Heart left ventricle (tissue), 16 donors: ENCODE results near the gene CYB561. TPM values are rescaled to one million over a fixed set of nuclear protein-coding genes. Genes with fewer than 3 reads are reported as not detected.

Source experiments
- ATAC-seq, 4 donors: fragments of 200-7000 bp; cut with Tn5 transposase; one replicate each; pipeline ENCODE4 v1.9.1; 2020 to 2022; ENCODE audit warnings: moderate library complexity in 4 of 4, mild to moderate bottlenecking in 3 of 4, moderate number of reproducible peaks in 1 of 4
- DNase-seq, 5 donors: peaks; one replicate each; pipeline ENCODE4 v3.0.0-alpha.2; 2020
- H3K27ac ChIP-seq, 12 donors: fragments of 200-600 bp; sonication (generic) in 4 of 12; one replicate each; pipeline versions ENCODE4 v1.5.0 to v1.8.0; 2016 to 2022; ENCODE audit warnings: mild to moderate bottlenecking in 2 of 12
- H3K27me3 ChIP-seq, 9 donors: fragments of 200-600 bp; sonication (generic) in 2 of 9; one replicate each; pipeline versions ENCODE4 v1.5.1 to v1.8.0; 2016 to 2022; ENCODE audit warnings: mild to moderate bottlenecking in 3 of 9
- H3K36me3 ChIP-seq, 9 donors: fragments of 200-600 bp; sonication (generic) in 2 of 9; one replicate each; pipeline versions ENCODE4 v1.5.0 to v1.8.0; 2018 to 2022; ENCODE audit warnings: mild to moderate bottlenecking in 2 of 9
- H3K4me1 ChIP-seq, 12 donors: fragments of 200-600 bp; sonication (generic) in 4 of 12; one replicate each; pipeline versions ENCODE4 v1.5.0 to v1.8.0; 2016 to 2022; ENCODE audit warnings: mild to moderate bottlenecking in 3 of 12
- H3K4me3 ChIP-seq, 12 donors: fragments of 200-600 bp; sonication (generic) in 4 of 12; one replicate each; pipeline versions ENCODE4 v1.5.0 to v1.8.0; 2017 to 2022; ENCODE audit warnings: mild to moderate bottlenecking in 9 of 12, moderate library complexity in 4 of 12
- H3K9me3 ChIP-seq, 12 donors: fragments of 200-600 bp; sonication (generic) in 4 of 12; one replicate each; pipeline versions ENCODE4 v1.5.0 to v1.8.0; 2016 to 2022; ENCODE audit warnings: mild to moderate bottlenecking in 1 of 12
- POLR2A ChIP-seq, 2 donors: fragments of 450-650 bp; IDR thresholded peaks; one replicate each; pipeline ENCODE4 v1.6.1; 2017; ENCODE audit warnings: antibody characterized with exemption in 2 of 2, mild to moderate bottlenecking in 2 of 2, moderate library complexity in 2 of 2
- WGBS, 4 donors: extraction: QIAGEN DNeasy Blood & Tissue Kit in 2 of 4; methylation state at CpG; one replicate each; pipeline versions ENCODE4 v1.1.5 to v1.1.7; 2013 to 2018; 5-methylcytosine and 5-hydroxymethylcytosine counted together
- intact Hi-C, 10 donors: fragments of 100-400 bp; cut with DNase I; formaldehyde crosslinking; loops; one replicate each; pipeline versions ENCODE4 v1.11.1 to v1.14.2; 2022
- polyA plus RNA-seq, 2 donors: library from polyadenylated mRNA; stranded (reverse); fragments of 200-250 nt; gene quantifications; one replicate each; pipeline ENCODE4 v1.2.3, GENCODE V29; 2013
- total RNA-seq, 9 donors: library from RNA; depleted of rRNA in 2 of 9; stranded (reverse); fragments of >200 nt in 2 of 9; fragmentation: NEBNext Ultra II Directional in 3 of 9; extraction: Animal tissue kit (Norgen Biotek cat#: 25700) in 3 of 9; gene quantifications; one replicate each; pipeline versions ENCODE4 v1.1.0 to v1.2.4, GENCODE V29; 2016 to 2023
- TF ChIP-seq, protein P1 (sequence below), 12 donors: fragments of 200-600 bp; sonication (generic) in 4 of 12; IDR thresholded peaks; one replicate each; pipeline versions ENCODE4 v1.5.0 to v1.8.0; 2018 to 2022; ENCODE audit warnings: antibody characterized with exemption in 12 of 12, mild to moderate bottlenecking in 5 of 12
- donor health status: ischemic (EF 13 %, LVEDD 7.1; RV severe dilation, severe dysfunction).
- donor health status: healthy with polysubstance abuse.
- donor health status: DM: no; HTN: yes; CAD: no.
- donor health status: DM: no; HTN: no; CAD: no.
- donor health status: ischemic (EF 25% LVEDD 6.9; RV normal size, moderate dysfunction).
- donor health status: ischemic (EF 25% LVEDD 5.7; RV mildly dilated, moderate dysfunction).
- donor health status: healthy.
- donor health status: DM: yes; HTN: yes; CAD: no.
- donor health status: ischemic (EF 35%, LVEDD 5.7; RV mildly dilated, moderate dysfunction).
- donor health status: nonischemic (EF 11% LVEDD 7.7; RV severe dilation, severe dysfunction).
- donor health status: DM: yes; HTN: yes; CAD: no.
- donor health status: PGD.
- donor health status: ischemic (EF 29% LVEDD 5.4; RV normal size, mild dysfunction).
- donor health status: nonischemic (EF 23%, LVEDD 6.1; RV moderate dilation, normal function).

Gene CYB561
- total and polyA plus RNA-seq, 11 donors: 4.8 to 19.2 (median 8.6) TPM

DNA sequence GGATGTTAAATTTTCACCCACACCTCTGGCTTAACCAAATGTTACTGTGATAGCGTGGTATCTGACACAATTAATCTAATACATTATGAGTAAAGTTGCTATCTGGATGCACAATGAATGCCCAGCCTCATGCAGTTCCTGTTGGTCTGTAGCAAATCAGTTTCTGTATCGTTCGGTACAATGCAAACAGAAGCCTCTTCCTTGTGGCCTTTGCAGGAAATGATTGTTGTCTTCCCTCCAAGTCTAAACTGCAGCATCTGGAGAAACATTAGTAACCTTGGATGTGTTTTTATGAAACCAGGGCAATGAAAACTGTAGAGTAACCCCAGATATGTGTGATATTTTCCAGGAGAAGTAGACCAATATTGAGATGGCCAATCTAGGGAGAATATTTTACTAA, 46.8 kb downstream of the CYB561 start:
- H3K27me3 ChIP-seq: no peaks in the 10 kb centered on the region
- no peaks in the 10 kb centered on the region for H3K9me3 ChIP-seq
- H3K4me3 ChIP-seq: no peak overlapping the region
- H3K36me3 ChIP-seq: peaks cover 0 to 24% (median 12%) of the 10 kb centered on the region in 9 donors
- H3K4me1 ChIP-seq: peaks cover 0 to 71% (median 12%) of the 10 kb centered on the region in 12 donors
- TF ChIP-seq, protein P1, sequence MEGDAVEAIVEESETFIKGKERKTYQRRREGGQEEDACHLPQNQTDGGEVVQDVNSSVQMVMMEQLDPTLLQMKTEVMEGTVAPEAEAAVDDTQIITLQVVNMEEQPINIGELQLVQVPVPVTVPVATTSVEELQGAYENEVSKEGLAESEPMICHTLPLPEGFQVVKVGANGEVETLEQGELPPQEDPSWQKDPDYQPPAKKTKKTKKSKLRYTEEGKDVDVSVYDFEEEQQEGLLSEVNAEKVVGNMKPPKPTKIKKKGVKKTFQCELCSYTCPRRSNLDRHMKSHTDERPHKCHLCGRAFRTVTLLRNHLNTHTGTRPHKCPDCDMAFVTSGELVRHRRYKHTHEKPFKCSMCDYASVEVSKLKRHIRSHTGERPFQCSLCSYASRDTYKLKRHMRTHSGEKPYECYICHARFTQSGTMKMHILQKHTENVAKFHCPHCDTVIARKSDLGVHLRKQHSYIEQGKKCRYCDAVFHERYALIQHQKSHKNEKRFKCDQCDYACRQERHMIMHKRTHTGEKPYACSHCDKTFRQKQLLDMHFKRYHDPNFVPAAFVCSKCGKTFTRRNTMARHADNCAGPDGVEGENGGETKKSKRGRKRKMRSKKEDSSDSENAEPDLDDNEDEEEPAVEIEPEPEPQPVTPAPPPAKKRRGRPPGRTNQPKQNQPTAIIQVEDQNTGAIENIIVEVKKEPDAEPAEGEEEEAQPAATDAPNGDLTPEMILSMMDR (IDR thresholded peaks at IDR 0.05): no peak
- no peak for TF ChIP-seq POLR2A (IDR thresholded peaks at IDR 0.05)
- WGBS, 4 donors: 38 to 55% (median 43%) methylated on average over 3 of the region's 3 CpGs
- intact Hi-C loops: loop anchor here in 1 of 10 donors (5.0 kb wide), 1 partner anchor 722 kb away; no protein-coding TSS in a partner anchor
- peak overlapping the region in 10 of 12 donors; percentile 5 to 70 (median 50) for H3K27ac ChIP-seq
- DNase-seq (no peak), ATAC-seq (peak in 3 of 4 donors; percentile 25 to 55 (median 31))

DNA sequence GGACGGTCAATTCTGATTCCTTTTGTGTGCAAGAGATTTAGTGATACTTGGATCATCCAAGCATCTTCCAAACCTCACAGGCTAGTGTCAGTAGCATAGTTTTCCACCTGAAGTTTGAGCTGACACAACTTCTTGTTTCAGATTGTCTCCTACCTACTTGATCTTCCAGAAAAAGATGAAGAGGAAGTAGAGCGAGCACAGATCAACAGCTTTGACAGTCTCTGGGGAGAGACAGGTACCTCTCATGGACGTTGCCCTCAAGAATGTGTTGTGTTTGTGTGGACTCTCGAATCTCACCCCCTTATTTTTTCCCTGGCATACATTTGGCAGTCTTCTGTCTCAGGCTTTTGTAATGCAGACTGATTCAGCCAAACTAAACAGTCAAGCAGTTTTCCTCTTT, 47.4 kb downstream of the CYB561 start:
- H3K36me3 ChIP-seq: peaks cover 0 to 24% (median 12%) of the 10 kb centered on the region in 9 donors
- peaks cover 0 to 71% (median 12%) of the 10 kb centered on the region in 12 donors for H3K4me1 ChIP-seq
- WGBS, 4 donors: 67 to 72% (median 69%) methylated on average over 4 of the region's 4 CpGs
- no peak for DNase-seq
- no peak for ATAC-seq
- no peak for TF ChIP-seq POLR2A (IDR thresholded peaks at IDR 0.05)
- TF ChIP-seq, protein P1 (IDR thresholded peaks at IDR 0.05): no peak
- no peaks in the 10 kb centered on the region for H3K9me3 ChIP-seq
- H3K4me3 ChIP-seq: no peak overlapping the region
- H3K27me3 ChIP-seq: no peaks in the 10 kb centered on the region
- peak overlapping the region in 10 of 12 donors; percentile 5 to 70 (median 50) for H3K27ac ChIP-seq
- intact Hi-C loops: loop anchor here in 1 of 10 donors (5.0 kb wide), 1 partner anchor 721 kb away; no protein-coding TSS in a partner anchor

DNA sequence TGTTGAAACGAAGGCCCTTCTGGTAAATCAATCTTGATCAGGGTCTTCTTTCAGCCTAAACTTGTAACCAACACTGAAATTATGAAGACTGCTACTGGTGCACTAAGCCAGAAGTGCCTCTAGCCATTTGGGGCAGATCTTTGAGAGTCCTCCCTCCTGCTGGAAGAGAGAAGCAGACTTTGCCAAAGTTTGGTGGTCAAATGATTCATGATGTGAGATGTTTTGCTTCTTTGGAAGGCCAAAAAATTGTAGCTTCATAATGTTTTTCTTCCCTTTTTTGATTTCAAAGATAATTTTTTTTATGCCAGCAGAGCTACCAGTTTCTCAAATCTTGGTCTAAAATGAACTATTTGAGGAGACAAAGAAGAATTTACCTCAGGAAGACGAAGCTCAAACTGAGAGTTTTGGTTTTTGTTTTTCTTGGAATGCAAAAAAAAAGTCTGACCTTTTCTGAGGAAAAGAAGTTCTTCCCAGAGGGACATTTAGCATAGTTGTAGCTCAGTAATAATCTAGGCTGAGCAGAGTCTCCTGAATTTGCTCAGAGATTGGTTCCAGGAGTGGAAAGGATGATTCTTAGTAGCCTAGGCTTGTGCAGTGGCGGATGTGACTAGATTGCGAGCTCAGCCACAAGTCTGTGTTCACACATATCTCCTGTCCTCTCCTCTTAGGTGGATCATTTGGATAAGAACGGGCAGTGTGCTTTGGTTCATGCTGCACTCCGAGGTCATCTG, 50.9 kb downstream of the CYB561 start:
- ATAC-seq (peak; percentile 67 to 82 (median 77)), DNase-seq (peak in 1 of 5 donors; percentile 32)
- Histone ChIP-seq H3K36me3 (peaks cover 0 to 29% (median 16%) of the 10 kb centered on the region in 9 donors), H3K27me3 (no peaks in the 10 kb centered on the region), H3K9me3 (no peaks in the 10 kb centered on the region), H3K4me3 (no peak overlapping the region), H3K4me1 (peaks cover 0 to 52% (median 11%) of the 10 kb centered on the region in 12 donors), H3K27ac (peak overlapping the region in 10 of 12 donors; percentile 17 to 80 (median 46))
- no peak for TF ChIP-seq POLR2A (IDR thresholded peaks at IDR 0.05)
- TF ChIP-seq, protein P1 (IDR thresholded peaks at IDR 0.05): no peak
- intact Hi-C loops: loop anchor here in 1 of 10 donors (5.0 kb wide), 1 partner anchor 718 kb away; no protein-coding TSS in a partner anchor
- WGBS, 4 donors: 67 to 74% (median 70%) methylated on average over 6 of the region's 6 CpGs

DNA sequence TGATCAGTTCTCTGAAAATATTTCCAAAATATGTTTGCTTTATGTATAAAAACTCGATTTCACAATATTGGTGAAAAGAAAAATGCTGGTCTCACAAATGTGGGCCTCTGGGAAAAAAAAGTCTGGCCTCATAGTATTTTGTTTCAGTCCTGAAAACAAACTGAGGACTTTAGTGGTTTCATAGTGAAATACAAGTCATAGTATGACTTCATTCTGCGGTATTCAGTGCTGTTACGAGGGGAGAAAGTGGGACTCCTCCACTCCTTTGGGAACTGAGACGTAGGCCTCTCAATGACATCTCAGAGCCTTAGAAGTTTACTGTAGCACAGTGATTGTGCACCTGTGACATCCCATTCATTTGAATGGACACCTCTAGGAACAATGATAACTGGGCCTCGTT, 56.0 kb downstream of the CYB561 start:
- DNase-seq (no peak), ATAC-seq (no peak)
- H3K36me3 ChIP-seq: peaks cover 0 to 31% (median 14%) of the 10 kb centered on the region in 9 donors
- no peak for TF ChIP-seq POLR2A (IDR thresholded peaks at IDR 0.05)
- TF ChIP-seq, protein P1 (IDR thresholded peaks at IDR 0.05): no peak
- WGBS, 4 donors: 92 to 99% (median 97%) methylated on average over 5 of the region's 5 CpGs
- H3K4me3 ChIP-seq: no peak overlapping the region
- no peak overlapping the region for H3K27ac ChIP-seq
- intact Hi-C loops: no loop called here
- H3K27me3 ChIP-seq: no peaks in the 10 kb centered on the region
- no peaks in the 10 kb centered on the region for H3K9me3 ChIP-seq
- H3K4me1 ChIP-seq: peaks cover 0 to 9% (median 0%) of the 10 kb centered on the region in 12 donors
